Measurements from ENCODE around the gene FTSJ3.
"Not testable (repeated sequence)": the region's sequence is repeated elsewhere in the genome, so short reads cannot be mapped to it uniquely, and the experiment has no call there.

FTSJ3 gene

DNA sequence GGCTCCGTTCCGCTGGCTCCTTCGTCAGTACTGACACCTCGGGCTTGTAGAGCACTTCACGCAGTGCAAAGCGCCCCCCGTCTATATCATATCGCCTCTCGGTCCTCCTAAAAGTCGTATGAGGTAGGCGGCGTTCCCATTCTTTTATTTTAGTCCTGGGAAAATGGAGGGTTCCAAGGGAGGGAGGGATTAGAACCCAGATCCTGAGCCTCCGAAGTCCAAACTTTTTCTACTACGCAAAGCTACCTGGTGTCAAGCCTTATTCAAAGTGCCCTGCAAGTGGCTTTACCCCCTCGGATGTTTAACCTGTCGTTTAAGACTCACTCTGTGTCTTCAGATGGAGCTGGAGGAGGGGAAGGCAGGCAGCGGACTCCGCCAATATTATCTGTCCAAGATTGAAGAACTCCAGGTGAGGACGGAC lies 348 bp upstream of the FTSJ3 start:
- DNase-seq (ENCODE audit: low spot score), result no peak

DNA sequence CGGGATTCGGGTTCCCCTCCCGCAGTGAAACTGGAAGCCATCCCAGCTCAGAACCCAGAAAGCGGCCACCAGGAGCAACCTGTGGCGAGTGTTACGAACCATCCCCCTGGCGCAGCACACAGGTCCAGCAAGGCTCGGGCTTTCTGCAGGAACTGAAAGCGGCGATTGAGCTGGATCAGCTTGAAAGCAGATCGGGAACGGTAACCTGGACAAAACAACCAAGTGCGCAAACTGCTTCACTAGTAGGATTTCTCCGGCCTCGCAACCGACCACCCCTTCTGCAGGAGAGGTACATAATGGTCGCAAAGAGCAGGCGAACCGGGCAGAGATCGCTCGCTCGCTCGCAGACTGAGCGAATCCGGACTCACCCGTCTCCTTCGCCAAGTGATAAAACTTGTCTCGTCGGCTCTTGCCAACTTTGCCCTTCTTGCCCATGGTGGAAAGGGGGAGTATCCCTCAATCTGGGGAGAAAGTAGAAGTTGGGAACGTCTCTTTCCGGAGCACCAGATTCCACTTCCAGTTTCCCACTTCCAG lies 928 bp downstream of the FTSJ3 start:
- DNase-seq (ENCODE audit: low spot score), result no peak

DNA sequence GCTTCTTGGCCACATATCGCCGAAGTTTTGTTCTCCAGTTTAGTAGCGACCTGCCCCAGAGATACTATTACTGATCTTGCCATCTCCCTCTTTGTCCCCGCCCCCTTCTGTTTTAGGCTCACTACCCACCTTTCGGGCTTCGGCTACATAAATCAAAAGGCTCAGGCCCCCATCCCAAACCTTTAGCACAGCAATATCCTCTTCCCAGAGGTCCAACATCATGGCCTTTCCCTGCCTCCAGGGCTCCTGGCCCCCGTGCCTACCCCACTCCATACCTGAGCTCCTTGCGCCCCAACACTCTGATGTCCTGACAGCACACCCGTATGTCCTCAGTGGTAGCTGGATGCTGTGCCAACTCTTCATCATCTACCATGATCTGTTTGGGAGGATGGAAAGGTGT lies 3.1 kb downstream of the FTSJ3 start:
- DNase-seq (ENCODE audit: low spot score), result no peak

DNA sequence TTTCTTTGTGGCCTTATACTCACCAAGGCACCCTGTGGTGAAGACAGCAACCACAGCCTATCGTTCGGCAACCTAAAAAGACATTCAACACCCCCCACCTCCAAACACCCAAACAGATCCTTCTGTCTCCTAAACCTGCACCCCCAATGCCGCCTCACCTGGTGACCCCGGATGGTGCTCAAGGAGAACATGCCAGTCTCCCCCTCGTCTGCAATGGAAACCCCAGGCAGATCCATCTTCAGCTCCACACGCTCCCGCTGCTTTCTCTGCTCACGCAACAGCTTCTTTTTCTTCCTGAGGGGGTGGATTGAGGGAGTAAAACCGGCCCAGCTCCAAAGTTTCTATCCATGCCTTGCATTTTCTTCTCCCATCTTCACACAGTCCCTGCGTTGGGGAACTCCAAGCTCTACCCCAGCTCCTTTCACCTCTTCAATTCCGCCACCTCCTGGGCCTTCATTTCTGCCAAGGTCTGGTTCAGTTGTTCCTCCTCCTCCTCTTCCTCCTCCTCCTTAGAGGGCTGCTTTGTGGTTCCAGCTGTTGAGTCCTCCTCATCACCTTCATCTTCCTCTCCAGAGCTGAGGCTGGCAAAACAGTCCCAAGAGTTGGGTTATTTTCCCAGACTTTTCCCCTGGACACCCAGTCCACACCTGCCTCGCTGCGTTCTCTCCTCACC lies 3.7 kb downstream of the FTSJ3 start:
- no peak for DNase-seq (ENCODE audit: low spot score)

DNA sequence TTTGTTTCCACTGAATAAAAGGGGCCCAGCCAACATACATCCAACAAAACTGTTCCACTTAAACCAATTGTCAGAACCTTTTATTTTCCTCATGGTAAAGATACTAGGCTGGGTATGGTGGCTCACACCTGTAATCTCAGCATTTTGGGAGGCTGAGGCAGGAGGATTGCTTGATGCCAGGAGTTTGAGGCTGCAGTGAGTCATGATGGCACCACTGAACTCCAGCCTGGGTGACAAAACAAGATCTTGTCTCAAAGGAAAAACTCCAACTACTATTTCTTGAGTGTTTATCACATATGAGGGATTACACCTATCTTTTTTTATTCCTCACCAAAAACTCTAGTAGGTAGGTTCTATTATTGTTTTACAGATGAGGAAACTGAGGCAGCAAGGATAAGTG lies 4.9 kb downstream of the FTSJ3 start:
- no peak for DNase-seq (ENCODE audit: low spot score)

DNA sequence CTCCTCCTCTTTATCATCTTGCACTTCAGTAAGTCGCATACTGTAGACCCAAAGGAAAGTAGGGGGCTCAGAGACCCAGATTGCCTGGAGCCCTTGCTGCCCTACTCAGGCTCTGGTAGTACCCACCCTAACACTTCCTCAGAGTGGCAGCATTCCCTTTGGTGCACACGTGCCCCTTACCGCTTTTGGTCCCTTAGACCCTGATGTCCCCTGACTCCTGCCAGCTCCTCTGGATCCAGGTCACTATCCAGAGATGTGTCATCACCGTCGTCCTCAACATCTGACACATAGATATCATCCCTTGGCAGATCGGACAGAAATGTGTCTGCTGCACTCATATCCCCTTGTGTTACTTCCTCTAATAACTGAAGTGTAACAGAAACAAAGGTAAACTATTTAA lies 5.7 kb downstream of the FTSJ3 start:
- DNase-seq (ENCODE audit: low spot score), result no peak

DNA sequence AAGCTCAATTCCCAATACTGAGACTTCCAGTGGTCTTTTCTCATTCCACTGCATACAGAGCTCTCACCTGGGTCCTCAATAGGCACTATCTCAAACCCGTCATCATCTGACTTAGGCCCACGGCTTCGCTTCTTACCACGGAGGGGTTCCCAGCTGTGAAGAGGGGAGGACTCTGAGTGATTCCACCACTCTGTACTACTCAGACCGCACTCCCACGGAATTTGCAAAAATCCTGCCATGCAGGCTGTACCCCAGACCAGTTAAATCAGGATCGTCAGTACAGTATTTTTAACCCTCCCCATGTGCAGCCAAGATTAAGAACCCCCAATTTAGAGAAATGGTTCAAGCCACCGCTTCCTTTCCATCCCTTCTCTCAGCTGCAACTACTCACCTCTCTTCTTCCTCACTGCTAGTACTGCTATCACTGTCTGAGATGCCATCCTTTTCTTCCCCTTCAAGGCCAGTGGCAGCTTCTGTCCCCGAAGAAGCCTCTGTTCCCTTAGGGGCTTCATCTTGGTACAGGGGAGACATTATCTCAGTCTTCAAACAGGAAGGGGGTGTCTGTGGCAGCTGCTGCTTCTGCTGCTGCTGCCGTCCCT lies 6.4 kb downstream of the FTSJ3 start:
- no peak for DNase-seq (ENCODE audit: low spot score)

DNA sequence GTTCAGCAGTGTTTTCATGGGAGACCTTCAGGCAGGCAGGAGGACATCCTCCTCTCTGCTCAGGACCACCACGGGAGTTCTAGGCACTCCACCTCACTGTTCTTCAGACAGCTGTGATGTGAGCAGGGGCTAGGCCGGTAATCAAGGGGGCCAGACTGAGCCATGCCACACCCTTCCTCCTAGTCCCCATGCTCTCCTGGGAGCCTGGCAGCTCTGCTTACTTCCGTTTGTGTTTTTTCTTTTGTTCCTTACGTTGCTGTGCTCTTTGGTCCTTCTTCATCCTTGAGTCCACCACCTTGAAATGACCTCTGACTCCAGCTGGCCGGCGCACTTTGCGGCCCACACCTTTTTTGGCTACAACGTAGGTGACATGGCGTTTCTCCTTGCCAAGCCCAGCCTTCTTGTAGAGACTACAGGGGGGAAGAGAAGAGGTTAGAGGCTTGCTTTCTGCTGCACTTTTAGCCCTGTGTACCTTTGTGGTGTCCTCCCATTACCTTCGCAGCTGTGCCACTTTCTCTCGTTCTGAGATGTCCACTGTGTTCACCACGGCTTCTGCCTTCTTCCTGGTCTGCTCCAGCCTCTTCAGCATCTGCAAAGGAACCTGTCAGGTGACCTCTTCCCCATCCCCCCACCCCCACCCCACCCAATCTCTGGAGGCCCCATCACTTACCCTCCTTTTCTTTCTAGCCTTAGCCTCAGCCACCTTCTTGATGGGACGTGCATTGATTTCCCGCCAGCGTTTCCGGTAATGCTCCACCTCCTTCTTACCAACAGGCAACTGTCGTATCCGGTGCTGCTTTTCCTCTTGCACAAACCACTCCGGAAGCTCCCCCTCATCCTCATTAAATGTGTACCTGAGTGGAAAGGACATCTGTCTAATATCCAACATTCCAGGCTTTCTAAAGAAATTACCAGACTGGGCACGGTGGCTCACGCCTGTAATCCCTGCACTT lies 7.6 kb downstream of the FTSJ3 start:
- no peak for DNase-seq (ENCODE audit: low spot score)

DNA sequence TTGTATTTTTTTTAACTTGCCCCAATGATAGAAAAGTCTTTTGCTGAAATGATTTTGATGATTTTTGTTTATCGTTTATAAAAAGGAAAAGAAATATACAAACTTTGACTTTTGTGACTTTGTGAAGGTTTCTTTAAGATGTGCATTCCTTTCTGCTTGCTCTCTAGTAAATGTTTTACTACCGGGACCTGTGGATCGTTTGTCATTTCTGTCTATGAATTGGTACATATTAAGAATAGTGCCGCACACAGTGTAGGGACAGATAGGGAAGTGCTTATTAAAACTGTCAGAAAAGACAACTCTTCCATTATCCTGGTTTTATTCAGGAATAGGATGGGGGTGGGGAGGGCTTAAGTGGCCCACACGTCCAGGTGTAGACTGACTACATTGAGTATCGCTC lies 8.3 kb downstream of the FTSJ3 start:
- no peak for DNase-seq (ENCODE audit: low spot score)

DNA sequence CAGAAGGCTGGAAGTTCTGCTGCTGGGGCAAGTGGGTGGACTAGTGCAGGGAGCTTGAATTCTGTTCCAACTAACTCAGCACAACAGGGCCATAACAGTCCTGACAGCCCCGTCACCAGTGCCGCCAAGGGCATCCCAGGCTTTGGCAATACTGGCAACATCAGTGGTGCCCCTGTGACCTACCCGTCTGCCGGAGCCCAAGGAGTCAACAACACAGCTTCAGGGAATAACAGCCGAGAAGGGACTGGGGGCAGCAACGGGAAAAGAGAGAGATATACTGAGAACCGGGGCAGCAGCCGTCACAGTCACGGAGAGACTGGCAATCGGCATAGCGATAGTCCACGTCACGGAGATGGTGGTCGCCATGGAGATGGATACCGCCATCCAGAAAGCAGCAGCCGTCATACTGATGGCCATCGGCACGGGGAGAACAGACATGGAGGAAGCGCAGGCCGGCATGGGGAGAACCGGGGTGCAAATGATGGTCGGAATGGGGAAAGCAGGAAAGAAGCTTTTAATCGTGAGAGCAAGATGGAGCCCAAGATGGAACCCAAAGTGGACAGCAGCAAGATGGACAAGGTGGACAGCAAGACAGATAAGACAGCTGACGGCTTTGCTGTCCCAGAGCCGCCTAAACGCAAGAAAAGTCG lies 9.6 kb downstream of the FTSJ3 start:
- no peak for DNase-seq (ENCODE audit: low spot score)

DNA sequence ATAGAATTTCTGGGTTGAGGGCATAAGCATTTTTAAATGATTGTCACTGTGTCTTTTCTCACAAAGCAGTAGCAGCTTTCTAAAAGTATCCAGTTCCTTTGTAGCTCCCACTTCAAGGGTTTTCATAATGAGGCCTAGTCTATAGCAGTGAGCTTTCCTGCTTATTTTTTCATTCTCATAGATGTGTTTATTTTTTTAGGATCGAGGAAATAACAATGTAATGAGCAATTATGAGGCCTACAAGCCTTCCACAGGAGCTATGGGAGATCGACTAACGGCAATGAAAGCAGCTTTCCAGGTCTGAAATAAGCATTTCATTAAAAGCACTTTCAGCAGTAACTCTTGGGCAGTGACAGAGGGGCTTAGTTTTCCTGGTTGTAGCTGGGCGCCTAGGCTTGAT lies 10.8 kb downstream of the FTSJ3 start:
- DNase-seq (ENCODE audit: low spot score), result no peak

DNA sequence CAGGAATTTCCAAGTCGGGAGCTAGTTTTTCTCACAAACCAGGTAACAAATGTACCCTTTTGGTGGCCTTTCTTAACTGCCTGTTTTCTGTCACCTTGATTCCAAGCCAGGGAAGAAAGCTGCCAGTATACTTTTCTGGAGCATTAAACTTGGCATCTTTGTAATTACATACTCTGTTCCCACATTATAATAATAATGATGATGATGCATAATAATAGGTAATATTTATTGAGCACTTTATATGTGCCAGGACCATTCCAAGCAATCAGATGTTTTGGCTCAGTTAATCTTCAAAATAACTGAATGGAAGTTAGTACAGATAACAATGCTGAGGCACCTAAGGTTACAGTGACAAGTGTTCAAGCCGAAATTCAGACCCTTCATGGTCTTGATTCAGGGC lies 11.3 kb downstream of the FTSJ3 start:
- no peak for DNase-seq (ENCODE audit: low spot score)

DNA sequence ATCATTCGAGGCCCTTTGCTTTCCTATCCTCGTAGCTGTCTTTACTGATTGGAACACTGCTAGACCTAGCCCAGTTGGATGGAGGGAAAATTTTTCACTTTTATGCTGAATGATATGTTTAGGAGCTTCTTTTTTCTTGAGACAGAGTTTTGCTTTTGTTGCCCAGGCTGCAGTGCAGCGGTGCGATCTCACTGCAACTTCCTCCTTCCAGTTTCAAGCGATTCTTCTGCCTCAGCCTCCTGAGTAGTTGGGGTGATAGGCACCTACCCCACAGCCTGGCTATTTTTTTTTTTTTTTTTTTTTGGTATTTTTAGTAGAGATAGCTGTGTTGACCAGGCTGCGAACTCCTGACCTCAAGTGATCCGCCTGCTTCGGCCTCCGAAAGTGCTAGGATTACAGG lies 17.5 kb downstream of the FTSJ3 start:
- DNase-seq (ENCODE audit: low spot score), result no peak

DNA sequence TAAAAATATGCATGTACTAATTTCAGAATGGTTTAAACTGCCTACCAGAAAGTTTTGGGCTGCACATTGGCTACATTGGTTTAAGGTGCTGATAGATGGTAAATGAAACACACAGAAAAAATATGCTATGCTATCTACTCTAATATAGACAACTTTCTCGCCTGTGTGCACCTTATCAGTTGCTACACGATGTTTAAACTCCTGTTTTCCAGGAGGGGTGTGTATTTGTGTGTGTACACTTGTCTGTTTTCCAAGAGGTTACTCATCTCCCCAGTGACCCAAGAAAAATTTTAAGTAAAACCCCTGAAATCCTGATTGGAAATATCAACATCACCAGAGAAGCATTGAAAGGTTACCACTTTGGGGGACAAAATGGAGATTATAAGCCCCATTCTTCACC lies 21.9 kb downstream of the FTSJ3 start:
- DNase-seq (ENCODE audit: low spot score), result no peak

DNA sequence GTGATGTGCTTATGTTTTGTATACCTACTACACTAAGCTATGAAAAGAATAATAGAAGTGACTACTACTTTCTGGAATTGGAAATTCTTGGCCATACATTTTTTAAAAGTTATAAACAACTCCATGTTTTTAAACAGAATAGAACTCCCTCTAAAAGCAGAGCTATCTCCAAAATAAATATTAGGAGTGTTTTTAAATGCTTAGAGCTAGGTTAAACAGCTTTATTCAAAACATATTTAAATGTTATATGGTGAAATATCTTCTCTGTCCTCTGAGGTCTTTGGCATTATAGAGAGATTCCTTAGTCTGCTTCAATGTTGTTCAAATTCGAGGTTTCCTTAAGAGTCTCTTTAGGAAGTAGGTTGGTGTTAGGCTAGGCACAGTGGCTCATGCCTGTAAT lies 23.1 kb downstream of the FTSJ3 start:
- DNase-seq (ENCODE audit: low spot score), result no peak

DNA sequence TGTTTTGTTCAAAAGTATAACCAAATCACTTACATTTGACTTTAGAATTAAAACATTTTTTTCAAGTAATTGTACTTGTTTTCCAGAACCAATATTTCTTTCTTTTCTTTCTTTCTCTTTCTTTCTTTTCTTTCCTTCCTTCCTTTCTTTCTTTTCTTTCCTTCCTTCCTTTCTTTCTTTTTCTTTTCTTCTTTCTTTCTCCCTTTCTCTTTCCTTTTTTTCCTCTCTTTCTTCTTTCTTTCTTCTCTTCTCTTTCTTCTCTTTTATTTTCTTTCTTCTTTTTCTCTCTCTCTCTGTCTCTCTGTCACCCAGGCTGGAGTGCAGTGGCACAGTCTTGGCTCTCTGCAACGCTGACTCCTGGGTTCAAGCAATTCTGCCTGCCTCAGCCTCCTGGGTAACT lies 26.7 kb downstream of the FTSJ3 start:
- no peak for DNase-seq (ENCODE audit: low spot score)

DNA sequence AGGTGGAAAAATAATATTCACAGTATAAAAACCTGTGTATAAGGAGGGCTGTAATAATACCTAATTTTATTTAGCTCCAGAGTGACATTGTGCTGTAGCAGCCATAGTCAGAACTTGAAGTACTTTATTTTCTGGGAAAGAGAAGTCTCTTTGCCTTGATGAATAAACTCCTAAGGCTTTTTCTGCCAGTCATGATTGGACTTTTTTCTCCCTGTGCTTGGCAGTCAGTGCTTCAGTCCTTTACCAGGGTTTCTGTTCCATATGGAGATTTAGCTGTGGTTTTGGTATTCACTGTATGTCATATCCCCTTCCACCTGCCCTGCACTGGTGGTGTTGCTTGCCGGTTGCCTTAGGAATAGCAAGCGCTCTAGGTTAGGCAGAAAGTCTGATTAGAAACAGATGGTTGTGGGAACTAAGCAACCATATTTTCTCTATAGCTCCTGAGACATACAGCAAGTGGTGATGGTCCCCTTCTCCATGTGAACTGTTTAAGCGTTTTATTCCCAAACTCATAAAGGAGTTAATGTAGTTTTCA lies 28.8 kb downstream of the FTSJ3 start:
- no peak for DNase-seq (ENCODE audit: low spot score)

DNA sequence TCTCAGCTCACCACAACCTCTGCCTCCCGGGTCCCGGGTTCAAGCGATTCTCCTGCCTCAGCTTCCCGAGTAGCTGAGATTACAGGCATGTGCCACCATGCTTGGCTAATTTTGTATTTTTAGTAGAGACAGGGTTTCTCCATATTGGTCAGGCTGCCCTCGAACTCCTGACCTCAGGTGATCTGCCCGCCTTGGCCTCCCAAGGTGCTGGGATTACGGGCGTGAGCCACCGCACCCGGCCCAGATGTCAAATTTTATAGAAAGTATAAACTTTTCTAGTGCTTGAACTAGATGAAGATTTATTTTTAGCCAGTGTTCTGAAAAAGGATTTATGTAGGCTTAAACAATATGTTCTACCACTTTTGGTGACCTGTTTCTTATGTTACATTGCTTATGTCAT lies 31.1 kb downstream of the FTSJ3 start:
- not testable (repeated sequence) for DNase-seq (ENCODE audit: low spot score)

DNA sequence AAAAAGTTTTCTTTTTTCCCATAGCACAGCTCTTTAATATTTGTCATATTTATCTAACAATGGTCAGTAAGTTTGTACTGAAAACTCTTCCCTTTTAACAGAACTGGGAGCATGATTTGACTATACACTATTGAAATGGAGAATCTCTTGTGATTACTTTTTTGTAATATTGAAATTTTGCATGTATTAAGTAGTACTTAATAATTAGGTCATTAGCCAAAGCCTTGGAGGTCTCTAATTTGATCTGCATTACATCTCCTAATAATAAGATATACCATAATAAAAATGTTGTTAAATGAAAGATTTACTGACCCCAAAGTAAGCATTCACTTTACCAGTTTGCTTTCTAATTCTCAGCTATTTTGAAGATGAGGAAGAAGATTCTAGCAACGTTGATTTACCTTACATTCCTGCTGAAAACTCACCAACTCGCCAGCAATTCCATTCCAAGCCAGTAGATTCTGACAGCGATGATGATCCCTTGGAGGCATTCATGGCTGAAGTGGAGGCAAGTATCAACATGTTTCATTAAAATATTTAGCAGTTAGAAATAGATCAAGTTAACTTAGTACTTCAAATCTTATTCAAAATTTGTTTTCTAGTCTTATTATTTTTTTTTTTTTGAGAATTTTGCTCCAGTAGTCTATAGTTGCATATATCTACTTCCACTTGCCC lies 35.3 kb downstream of the FTSJ3 start:
- DNase-seq (ENCODE audit: low spot score), result no peak

DNA sequence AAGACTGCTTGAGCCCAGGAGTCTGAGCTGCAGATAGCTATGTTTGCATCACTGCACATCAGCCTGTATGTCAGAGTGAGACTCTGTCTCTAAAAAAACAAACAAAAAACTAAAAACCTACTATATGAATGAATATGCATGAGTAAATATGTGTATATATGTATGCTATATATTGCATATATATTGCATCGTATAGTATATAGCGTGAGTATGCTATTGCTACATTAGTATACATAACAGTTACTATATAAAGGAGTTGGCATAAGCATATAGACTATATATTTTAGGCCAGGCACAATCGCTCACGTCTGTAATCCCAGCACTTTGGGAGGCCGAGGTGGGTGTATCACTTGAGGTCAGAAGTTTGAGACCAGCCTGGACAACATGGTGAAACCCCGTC lies 37.4 kb downstream of the FTSJ3 start:
- DNase-seq (ENCODE audit: low spot score), result no peak

DNA sequence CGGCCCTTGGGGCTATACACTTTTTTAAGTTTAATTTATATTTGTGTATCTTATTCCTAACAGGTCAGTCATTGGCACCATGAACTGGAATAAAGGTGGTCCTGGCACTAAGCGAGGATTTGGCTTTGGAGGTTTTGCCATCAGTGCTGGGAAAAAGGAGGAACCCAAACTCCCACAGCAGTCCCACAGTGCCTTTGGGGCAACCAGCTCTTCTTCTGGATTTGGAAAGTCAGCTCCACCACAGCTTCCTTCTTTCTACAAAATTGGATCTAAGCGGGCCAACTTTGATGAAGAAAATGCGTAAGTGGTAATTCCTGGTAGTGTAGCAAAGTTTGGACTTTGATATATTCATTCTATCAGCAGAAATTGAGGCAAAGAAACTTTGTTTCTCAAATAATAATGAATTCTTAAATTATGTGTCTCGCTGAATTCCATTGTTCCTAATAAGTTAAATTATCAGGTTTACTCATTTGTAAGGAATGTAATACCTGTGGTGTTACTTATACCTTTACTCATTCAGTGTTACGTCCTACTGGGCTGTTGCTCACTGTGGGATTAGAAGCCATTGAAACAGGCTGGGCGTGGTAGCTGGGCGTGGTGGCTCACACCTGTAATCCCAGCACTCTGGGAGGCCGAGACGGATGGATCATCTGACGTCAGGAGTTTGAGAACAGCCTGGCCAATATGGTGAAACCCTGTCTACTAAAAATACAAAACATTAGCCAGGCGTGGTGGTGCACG lies 40.3 kb downstream of the FTSJ3 start:
- DNase-seq (ENCODE audit: low spot score), result no peak
